ENCODE data around the gene DQX1.
A peak's percentile ranks its signal among the peaks of the same experiment; 100 is the strongest.

DQX1 gene

DNA sequence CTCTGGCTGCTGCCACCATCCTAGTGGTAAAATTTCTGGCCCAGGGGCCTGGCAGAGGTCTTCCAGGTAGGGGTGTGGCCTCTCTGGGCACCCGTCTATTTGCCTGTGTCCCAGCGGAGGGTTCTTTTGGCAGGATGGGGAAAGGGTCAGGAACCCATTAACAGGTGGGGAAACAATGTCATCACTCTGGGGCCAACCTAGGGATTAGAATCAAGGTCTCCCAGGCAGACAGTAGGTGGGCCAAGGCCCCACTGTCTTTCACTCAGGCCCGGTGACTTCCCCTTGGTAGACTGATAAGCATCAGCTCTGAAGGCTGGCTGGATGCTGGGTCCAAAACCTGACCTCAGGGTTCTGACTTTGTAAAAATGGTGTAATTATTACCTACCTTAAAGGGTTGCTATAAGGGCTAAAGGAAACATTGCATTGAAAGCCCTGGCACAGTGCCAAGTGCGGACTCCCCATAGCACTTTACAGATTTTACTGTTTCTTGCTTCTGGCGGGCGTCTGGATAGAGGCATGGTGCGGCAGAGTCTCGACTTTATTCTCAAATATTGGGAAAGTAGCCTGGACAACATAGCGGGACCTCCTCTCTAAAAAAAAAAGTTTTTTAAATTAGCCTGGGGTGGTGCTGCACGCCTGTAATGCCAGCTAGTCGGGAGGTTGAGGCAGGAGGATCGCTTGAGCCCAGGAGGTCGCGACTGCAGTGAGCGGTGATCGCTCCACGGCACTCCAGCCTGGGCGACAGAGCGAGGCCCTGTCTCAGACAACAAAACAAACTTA lies 28.8 kb downstream of the DQX1 start:
- Histone ChIP-seq H3K9ac (ENCODE audit: low read length) (peak overlapping the region; percentile 37), H3K4me3 (ENCODE audit: low read length) (no peak overlapping the region), H3K4me1 (ENCODE audit: control insufficient read depth, low read depth, low read length) (peaks cover 3% of the 10 kb centered on the region), H3K79me1 (ENCODE audit: low read length) (no peaks in the 10 kb centered on the region), H3K4ac (ENCODE audit: low read depth, low read length) (no peak overlapping the region), H3K56ac (ENCODE audit: low read length) (peak overlapping the region; percentile 64), H2AK5ac (ENCODE audit: low read length) (no peak overlapping the region), H3K18ac (ENCODE audit: low read length) (no peak overlapping the region), H2BK5ac (ENCODE audit: low read length) (no peak overlapping the region), H3K27ac (ENCODE audit: low read depth, low read length) (no peak overlapping the region), H3K27me3 (ENCODE audit: insufficient read depth, low read length, poor library complexity) (peaks cover 55% of the 10 kb centered on the region), H4K5ac (ENCODE audit: low read length) (no peak overlapping the region), H4K8ac (ENCODE audit: low read depth, low read length) (no peak overlapping the region), H3K23ac (ENCODE audit: low read length) (no peak overlapping the region), H2BK120ac (ENCODE audit: low read depth, low read length) (no peak overlapping the region), H3K36me3 (ENCODE audit: control insufficient read depth, insufficient read depth, low read length) (peaks cover 1% of the 10 kb centered on the region), H2BK15ac (replicated peaks; ENCODE audit: low read depth) (no peak overlapping the region), H3K4me2 (ENCODE audit: low read length) (peak overlapping the region; percentile 74), H3K79me2 (ENCODE audit: control insufficient read depth, insufficient read depth, low read length) (no peaks in the 10 kb centered on the region)
- no peak for DNase-seq
- no CpG with 5 or more reads among the region's 19 CpGs for WGBS (ENCODE audit: extremely low coverage, insufficient coverage, low lambda C conversion rate)

DNA sequence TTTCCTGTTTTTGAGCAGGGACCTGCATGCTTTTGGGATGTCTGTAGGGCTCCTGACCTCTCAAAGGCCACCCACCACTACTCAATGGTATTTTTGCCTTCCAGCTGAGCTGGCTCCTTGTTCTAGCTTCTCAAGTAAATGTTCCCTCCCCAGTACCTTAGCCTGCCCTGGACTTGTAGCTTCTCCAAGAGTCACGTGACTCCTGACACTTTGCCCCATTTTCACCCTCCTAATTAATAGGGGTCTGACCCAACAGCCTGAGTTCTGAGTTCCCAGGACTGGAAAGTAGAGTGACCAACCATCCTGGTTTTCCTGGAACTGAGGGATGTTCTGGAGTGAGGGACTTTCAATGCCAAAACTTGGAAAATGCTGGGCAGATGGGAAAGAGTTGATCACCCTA lies 30.6 kb downstream of the DQX1 start:
- no peak overlapping the region for H3K56ac ChIP-seq (ENCODE audit: low read length)
- H3K79me2 ChIP-seq (ENCODE audit: control insufficient read depth, insufficient read depth, low read length): no peaks in the 10 kb centered on the region
- no peak overlapping the region for H2BK15ac ChIP-seq (replicated peaks; ENCODE audit: low read depth)
- H3K4me1 ChIP-seq (ENCODE audit: control insufficient read depth, low read depth, low read length): peaks cover 3% of the 10 kb centered on the region
- no peak overlapping the region for H2AK5ac ChIP-seq (ENCODE audit: low read length)
- peaks cover 38% of the 10 kb centered on the region for H3K27me3 ChIP-seq (ENCODE audit: insufficient read depth, low read length, poor library complexity)
- H3K23ac ChIP-seq (ENCODE audit: low read length): no peak overlapping the region
- no peak overlapping the region for H4K8ac ChIP-seq (ENCODE audit: low read depth, low read length)
- H3K27ac ChIP-seq (ENCODE audit: low read depth, low read length): no peak overlapping the region
- H3K9ac ChIP-seq (ENCODE audit: low read length): no peak overlapping the region
- DNase-seq: no peak
- no peak overlapping the region for H2BK5ac ChIP-seq (ENCODE audit: low read length)
- H2BK120ac ChIP-seq (ENCODE audit: low read depth, low read length): no peak overlapping the region
- no peak overlapping the region for H3K4me3 ChIP-seq (ENCODE audit: low read length)
- H3K4ac ChIP-seq (ENCODE audit: low read depth, low read length): no peak overlapping the region
- H4K5ac ChIP-seq (ENCODE audit: low read length): no peak overlapping the region
- no CpG with 5 or more reads among the region's 1 CpG for WGBS (ENCODE audit: extremely low coverage, insufficient coverage, low lambda C conversion rate)
- no peak overlapping the region for H3K4me2 ChIP-seq (ENCODE audit: low read length)
- no peaks in the 10 kb centered on the region for H3K79me1 ChIP-seq (ENCODE audit: low read length)
- H3K36me3 ChIP-seq (ENCODE audit: control insufficient read depth, insufficient read depth, low read length): peaks cover 8% of the 10 kb centered on the region
- no peak overlapping the region for H3K18ac ChIP-seq (ENCODE audit: low read length)

GRCh38 chr2:74493546-74493945 lies 32.5 kb downstream of the DQX1 start:
- Histone ChIP-seq H4K8ac (ENCODE audit: low read depth, low read length) (no peak overlapping the region), H3K27me3 (ENCODE audit: insufficient read depth, low read length, poor library complexity) (peaks cover 21% of the 10 kb centered on the region), H3K79me2 (ENCODE audit: control insufficient read depth, insufficient read depth, low read length) (no peaks in the 10 kb centered on the region), H3K27ac (ENCODE audit: low read depth, low read length) (no peak overlapping the region), H3K4ac (ENCODE audit: low read depth, low read length) (no peak overlapping the region), H3K9ac (ENCODE audit: low read length) (no peak overlapping the region), H3K4me1 (ENCODE audit: control insufficient read depth, low read depth, low read length) (peaks cover 1% of the 10 kb centered on the region), H3K4me2 (ENCODE audit: low read length) (no peak overlapping the region), H2BK120ac (ENCODE audit: low read depth, low read length) (no peak overlapping the region), H3K56ac (ENCODE audit: low read length) (no peak overlapping the region), H2BK15ac (replicated peaks; ENCODE audit: low read depth) (no peak overlapping the region), H4K5ac (ENCODE audit: low read length) (no peak overlapping the region), H3K23ac (ENCODE audit: low read length) (no peak overlapping the region), H3K79me1 (ENCODE audit: low read length) (no peaks in the 10 kb centered on the region), H2BK5ac (ENCODE audit: low read length) (no peak overlapping the region), H3K36me3 (ENCODE audit: control insufficient read depth, insufficient read depth, low read length) (peaks cover 8% of the 10 kb centered on the region), H3K4me3 (ENCODE audit: low read length) (no peak overlapping the region), H3K18ac (ENCODE audit: low read length) (no peak overlapping the region), H2AK5ac (ENCODE audit: low read length) (no peak overlapping the region)
- no CpG with 5 or more reads among the region's 3 CpGs for whole genome bisulfite sequencing (ENCODE audit: extremely low coverage, insufficient coverage, low lambda C conversion rate)
- no peak for DNase-seq

DNA sequence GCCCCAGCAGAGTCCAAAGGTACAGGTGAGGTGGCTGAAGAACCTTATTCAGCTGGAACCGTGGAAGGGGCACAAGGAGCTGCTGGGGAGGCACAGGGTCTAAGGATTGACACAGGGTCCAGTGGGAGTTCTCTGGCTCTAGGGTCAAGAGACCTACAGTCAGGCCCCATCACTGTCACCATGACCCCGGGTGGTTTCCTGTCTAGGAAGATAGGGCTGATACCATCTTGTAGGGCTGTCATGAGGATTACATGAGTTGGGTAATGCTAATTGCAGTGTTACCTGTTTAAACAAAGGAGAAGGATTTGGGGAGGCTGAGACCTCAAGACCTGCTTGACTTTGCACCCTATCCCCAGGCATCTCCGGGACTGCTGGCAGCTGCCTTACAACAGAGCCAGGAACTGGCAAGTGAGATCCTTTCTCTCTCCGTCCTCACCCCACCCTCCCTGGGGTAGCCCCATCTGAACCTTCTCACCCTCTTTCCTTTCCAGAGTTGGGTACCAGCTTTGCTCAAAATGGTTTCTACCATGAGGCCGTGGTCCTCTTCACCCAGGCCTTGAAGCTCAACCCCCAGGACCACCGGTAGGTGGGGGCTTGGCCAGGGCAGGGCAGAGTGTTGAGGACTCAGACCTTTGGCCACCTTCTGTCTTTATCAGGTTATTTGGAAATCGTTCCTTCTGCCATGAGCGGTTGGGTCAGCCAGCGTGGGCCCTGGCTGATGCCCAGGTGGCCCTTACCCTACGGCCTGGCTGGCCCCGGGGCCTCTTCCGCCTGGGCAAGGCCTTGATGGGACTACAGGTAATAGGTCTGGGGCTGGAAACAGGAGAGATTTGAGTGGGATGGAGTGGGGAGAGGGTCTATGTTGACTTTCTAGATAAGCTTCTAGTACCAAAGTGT lies 34.1 kb downstream of the DQX1 start:
- Histone ChIP-seq H3K4me2 (ENCODE audit: low read length) (no peak overlapping the region), H3K4ac (ENCODE audit: low read depth, low read length) (no peak overlapping the region), H3K4me3 (ENCODE audit: low read length) (no peak overlapping the region), H3K56ac (ENCODE audit: low read length) (no peak overlapping the region), H3K36me3 (ENCODE audit: control insufficient read depth, insufficient read depth, low read length) (peaks cover 8% of the 10 kb centered on the region), H3K79me2 (ENCODE audit: control insufficient read depth, insufficient read depth, low read length) (no peaks in the 10 kb centered on the region), H3K4me1 (ENCODE audit: control insufficient read depth, low read depth, low read length) (no peaks in the 10 kb centered on the region), H4K8ac (ENCODE audit: low read depth, low read length) (no peak overlapping the region), H3K9ac (ENCODE audit: low read length) (no peak overlapping the region), H3K18ac (ENCODE audit: low read length) (no peak overlapping the region), H3K27me3 (ENCODE audit: insufficient read depth, low read length, poor library complexity) (peaks cover 5% of the 10 kb centered on the region), H2BK5ac (ENCODE audit: low read length) (no peak overlapping the region), H2BK15ac (replicated peaks; ENCODE audit: low read depth) (no peak overlapping the region), H3K27ac (ENCODE audit: low read depth, low read length) (no peak overlapping the region), H2BK120ac (ENCODE audit: low read depth, low read length) (no peak overlapping the region), H4K5ac (ENCODE audit: low read length) (no peak overlapping the region), H2AK5ac (ENCODE audit: low read length) (no peak overlapping the region), H3K23ac (ENCODE audit: low read length) (no peak overlapping the region), H3K79me1 (ENCODE audit: low read length) (no peaks in the 10 kb centered on the region)
- no CpG with 5 or more reads among the region's 12 CpGs for WGBS (ENCODE audit: extremely low coverage, insufficient coverage, low lambda C conversion rate)
- DNase-seq: no peak

DNA sequence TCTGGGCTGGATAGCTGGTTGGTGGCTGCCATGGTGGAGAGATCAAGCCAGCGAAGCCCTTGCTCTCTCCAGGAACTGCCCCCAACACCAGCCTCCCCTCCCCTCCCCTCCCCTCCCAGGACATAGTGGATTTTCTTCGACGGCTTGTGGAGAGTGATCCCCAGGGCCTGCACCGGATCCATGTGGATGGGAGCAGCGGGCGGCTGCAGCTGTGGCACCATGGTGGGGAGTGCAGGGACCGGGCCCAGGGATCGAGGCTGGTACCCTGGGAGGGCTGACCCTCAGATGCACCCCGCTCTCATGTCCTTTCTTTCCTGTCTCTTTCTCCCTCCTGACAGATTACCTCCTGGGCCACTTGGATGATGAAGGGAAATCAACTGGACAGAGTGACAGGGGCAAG lies 36.1 kb downstream of the DQX1 start:
- H3K79me2 ChIP-seq (ENCODE audit: control insufficient read depth, insufficient read depth, low read length): no peaks in the 10 kb centered on the region
- H3K4me2 ChIP-seq (ENCODE audit: low read length): no peak overlapping the region
- H3K27me3 ChIP-seq (ENCODE audit: insufficient read depth, low read length, poor library complexity): no peaks in the 10 kb centered on the region
- H3K27ac ChIP-seq (ENCODE audit: low read depth, low read length): no peak overlapping the region
- no peak overlapping the region for H3K4me3 ChIP-seq (ENCODE audit: low read length)
- H3K4ac ChIP-seq (ENCODE audit: low read depth, low read length): no peak overlapping the region
- no peak overlapping the region for H2BK5ac ChIP-seq (ENCODE audit: low read length)
- H3K18ac ChIP-seq (ENCODE audit: low read length): no peak overlapping the region
- no peak overlapping the region for H4K5ac ChIP-seq (ENCODE audit: low read length)
- no peaks in the 10 kb centered on the region for H3K4me1 ChIP-seq (ENCODE audit: control insufficient read depth, low read depth, low read length)
- H2BK120ac ChIP-seq (ENCODE audit: low read depth, low read length): no peak overlapping the region
- no peak overlapping the region for H2BK15ac ChIP-seq (replicated peaks; ENCODE audit: low read depth)
- DNase-seq: no peak
- H3K36me3 ChIP-seq (ENCODE audit: control insufficient read depth, insufficient read depth, low read length): peaks cover 8% of the 10 kb centered on the region
- no peak overlapping the region for H2AK5ac ChIP-seq (ENCODE audit: low read length)
- WGBS (ENCODE audit: extremely low coverage, insufficient coverage, low lambda C conversion rate): no CpG with 5 or more reads among the region's 9 CpGs
- H3K56ac ChIP-seq (ENCODE audit: low read length): no peak overlapping the region
- H3K79me1 ChIP-seq (ENCODE audit: low read length): no peaks in the 10 kb centered on the region
- H4K8ac ChIP-seq (ENCODE audit: low read depth, low read length): no peak overlapping the region
- no peak overlapping the region for H3K9ac ChIP-seq (ENCODE audit: low read length)
- H3K23ac ChIP-seq (ENCODE audit: low read length): no peak overlapping the region

Data from mesendoderm (in vitro differentiated cells).